Liver (tissue), 9 donors: ENCODE data around the gene HOPX. TPM values are rescaled to one million over a fixed set of nuclear protein-coding genes. Genes with fewer than 3 reads are reported as not detected.

Experiments
- DNase-seq: peaks from one replicate; pipeline ENCODE4 v3.0.0-alpha.2; 2017; ENCODE audit warnings: low spot score
- H3K27ac ChIP-seq, 2 donors: one replicate each; pipeline ENCODE4 v1.7.0; 2013; ENCODE audit warnings: inconsistent platforms in 2 of 2, low read length in 2 of 2, control low read depth in 1 of 2, low read depth in 1 of 2, mild to moderate bottlenecking in 1 of 2
- H3K27me3 ChIP-seq, 4 donors: one replicate each; pipeline versions ENCODE4 v1.6.1 to v1.7.0; 2013; ENCODE audit warnings: low read length in 3 of 4, inconsistent platforms in 1 of 4, mild to moderate bottlenecking in 1 of 4, moderate library complexity in 1 of 4; ENCODE audit not compliant: control insufficient read depth in 4 of 4, insufficient read depth in 4 of 4
- H3K36me3 ChIP-seq, 4 donors: one replicate each; pipeline versions ENCODE4 v1.6.1 to v1.7.0; 2013; ENCODE audit warnings: low read length in 3 of 4, mild to moderate bottlenecking in 3 of 4, low read depth in 1 of 4, moderate library complexity in 1 of 4; ENCODE audit not compliant: control insufficient read depth in 4 of 4, insufficient read depth in 3 of 4
- H3K4me1 ChIP-seq, 4 donors: one replicate each; pipeline versions ENCODE4 v1.6.1 to v1.7.0; 2013; ENCODE audit warnings: low read length in 3 of 4, mild to moderate bottlenecking in 3 of 4, moderate library complexity in 1 of 4; ENCODE audit not compliant: control insufficient read depth in 4 of 4, insufficient read depth in 4 of 4
- H3K4me3 ChIP-seq, 3 donors: one replicate each; pipeline versions ENCODE4 v1.6.1 to v1.7.0; 2013; ENCODE audit warnings: low read length in 3 of 3, control low read depth in 1 of 3, low read depth in 1 of 3, mild to moderate bottlenecking in 1 of 3
- H3K9ac ChIP-seq, 2 donors: one replicate each; pipeline ENCODE4 v1.7.0; 2013; ENCODE audit warnings: low read length in 2 of 2, mild to moderate bottlenecking in 2 of 2, moderate library complexity in 2 of 2, control low read depth in 1 of 2, low read depth in 1 of 2
- H3K9me3 ChIP-seq, 4 donors: one replicate each; pipeline versions ENCODE4 v1.6.1 to v1.7.0; 2013; ENCODE audit warnings: low read length in 3 of 4; ENCODE audit not compliant: control insufficient read depth in 4 of 4
- CTCF ChIP-seq: fragments of 150-350 bp; IDR thresholded peaks from 2 replicates; pipeline ENCODE4 v1.5.1; 2017; ENCODE audit warnings: improper control_type of control experiment, low read depth, low read length; ENCODE audit not compliant: missing input control
- FOXA1 ChIP-seq: IDR thresholded peaks from 2 replicates; pipeline ENCODE4 v1.6.1; 2016; ENCODE audit warnings: antibody characterized with exemption
- FOXA2 ChIP-seq: IDR thresholded peaks from 2 replicates; pipeline ENCODE4 v1.6.1; 2016; ENCODE audit warnings: antibody characterized with exemption
- GABPA ChIP-seq, 2 donors: IDR thresholded peaks in 1 of 2; conservative IDR thresholded peaks in 1 of 2; 2 replicates each; pipeline ENCODE4 v1.6.1; 2016; ENCODE audit warnings: antibody characterized with exemption in 2 of 2, mild to moderate bottlenecking in 1 of 2, moderate library complexity in 1 of 2
- HNF4A ChIP-seq, 2 donors: conservative IDR thresholded peaks; 2 replicates each; pipeline ENCODE4 v1.6.1; 2016; ENCODE audit warnings: antibody characterized with exemption in 2 of 2, mild to moderate bottlenecking in 2 of 2
- HNF4G ChIP-seq: IDR thresholded peaks from 2 replicates; pipeline ENCODE4 v1.6.1; 2016; ENCODE audit warnings: antibody characterized with exemption
- MAX ChIP-seq: IDR thresholded peaks from 2 replicates; pipeline ENCODE4 v1.6.1; 2016; ENCODE audit warnings: antibody characterized with exemption
- RAD21 ChIP-seq, 2 donors: IDR thresholded peaks; 2 replicates each; pipeline ENCODE4 v1.6.1; 2016; ENCODE audit warnings: antibody characterized with exemption in 2 of 2, mild to moderate bottlenecking in 2 of 2
- REST ChIP-seq: IDR thresholded peaks from 2 replicates; pipeline ENCODE4 v1.6.1; 2016; ENCODE audit warnings: antibody characterized with exemption, mild to moderate bottlenecking
- SP1 ChIP-seq: IDR thresholded peaks from 2 replicates; pipeline ENCODE4 v1.6.1; 2018; ENCODE audit warnings: antibody characterized with exemption, mild to moderate bottlenecking
- TAF1 ChIP-seq: conservative IDR thresholded peaks from 2 replicates; pipeline ENCODE4 v1.6.1; 2016; ENCODE audit warnings: antibody characterized with exemption, mild to moderate bottlenecking
- YY1 ChIP-seq: IDR thresholded peaks from 2 replicates; pipeline ENCODE4 v1.6.1; 2016; ENCODE audit warnings: antibody characterized with exemption, mild to moderate bottlenecking
- ZBTB33 ChIP-seq: IDR thresholded peaks from 2 replicates; pipeline ENCODE4 v1.6.1; 2016; ENCODE audit warnings: antibody characterized with exemption
- WGBS: extraction: QIAGEN DNeasy Blood & Tissue Kit; methylation state at CpG from one replicate; pipeline ENCODE4 v1.1.7; 2013; 5-methylcytosine and 5-hydroxymethylcytosine counted together
- polyA plus RNA-seq, 2 donors: library from polyadenylated mRNA; stranded (reverse) in 1 of 2; unstranded in 1 of 2; fragments of 200-250 nt in 1 of 2; fragments of >200 nt in 1 of 2; fragmentation: Nextera tagmentation in 1 of 2; extraction: Ambion mirVana in 1 of 2; gene quantifications; one replicate each; pipeline versions ENCODE4 v1.2.1 to v1.2.3, GENCODE V29; 2013 to 2015
- total RNA-seq, 2 donors: library from RNA; depleted of rRNA; stranded (reverse); fragments of >200 nt; gene quantifications; one replicate each; pipeline ENCODE4 v1.2.3, GENCODE V29; 2014
- donor health status: healthy.
- donor health status: healthy.
- donor health status: healthy.
- donor health status: healthy.
- donor health status: healthy.

The HOPX gene
- total and polyA plus RNA-seq, 4 donors: 0.40 to 2.4 (median 0.63) TPM

- no peak for TF ChIP-seq CTCF
- TF ChIP-seq HNF4A (conservative IDR thresholded peaks at IDR 0.05): no peak
- no peak for TF ChIP-seq RAD21 (IDR thresholded peaks at IDR 0.05)
- no peak for TF ChIP-seq MAX
- no peak for DNase-seq
- Histone ChIP-seq H3K36me3 (no peaks in the 10 kb centered on the region), H3K9me3 (peaks cover 0 to 2% (median 0%) of the 10 kb centered on the region in 4 donors), H3K4me3 (no peak overlapping the region), H3K4me1 (no peaks in the 10 kb centered on the region), H3K27me3 (peaks cover 0 to 3% (median 0%) of the 10 kb centered on the region in 4 donors), H3K9ac (no peak overlapping the region), H3K27ac (no peak overlapping the region)
- WGBS: 92% methylated on average over 6 of the region's 6 CpGs
These were observed 24.2 kb upstream of the HOPX start for GRCh38 chr4:56705334-56705733.

DNA sequence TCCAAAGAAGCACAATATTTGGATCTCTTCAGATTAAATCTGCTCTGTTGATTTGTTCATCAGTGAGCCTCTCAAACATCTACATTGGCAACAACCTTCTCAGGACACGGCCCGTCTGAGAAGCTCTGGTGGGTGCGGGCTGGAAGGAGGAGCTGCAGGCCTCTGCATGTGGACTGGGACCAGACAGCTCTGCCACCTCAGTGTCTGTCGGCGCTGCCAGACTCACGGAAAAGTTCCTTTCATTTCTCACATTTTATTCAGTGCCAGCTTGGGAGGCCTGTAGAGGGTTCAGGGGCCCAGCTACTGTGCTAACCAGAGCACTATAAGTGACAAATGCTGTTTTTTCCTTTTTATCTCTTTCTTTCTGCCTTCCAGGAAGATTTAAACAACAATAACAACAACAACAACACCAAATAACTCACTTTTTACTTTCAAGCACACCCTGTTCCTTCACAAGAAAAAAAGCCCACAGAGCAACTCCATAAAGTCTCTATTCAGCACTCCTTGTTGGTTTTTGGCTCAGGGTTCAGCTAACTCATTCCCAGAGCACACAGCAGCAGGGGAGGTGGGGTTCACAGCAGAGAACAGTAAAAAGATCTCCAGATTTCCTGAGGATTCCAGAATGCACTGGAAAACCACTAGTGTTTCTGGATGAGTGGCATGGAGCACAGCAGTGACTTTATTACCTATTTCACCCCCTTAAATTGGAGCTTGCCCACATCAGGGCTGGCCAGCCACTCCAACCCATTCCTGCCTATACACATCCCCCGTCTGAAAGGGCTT is 23.2 kb upstream of the HOPX start:
- TF ChIP-seq RAD21 (IDR thresholded peaks at IDR 0.05): no peak
- no peak for TF ChIP-seq HNF4A (conservative IDR thresholded peaks at IDR 0.05)
- no peak for TF ChIP-seq SP1
- no peak for TF ChIP-seq ZBTB33
- TF ChIP-seq HNF4G: no peak
- no peak for TF ChIP-seq YY1
- no peak for TF ChIP-seq TAF1
- TF ChIP-seq GABPA (IDR thresholded peaks at IDR 0.05 in 1 of 2, conservative IDR thresholded peaks at IDR 0.05 in 1 of 2): no peak
- TF ChIP-seq MAX: no peak
- TF ChIP-seq REST: no peak
- no peak for TF ChIP-seq FOXA1
- TF ChIP-seq CTCF: no peak
- no peak for TF ChIP-seq FOXA2
- Histone ChIP-seq H3K4me1 (no peaks in the 10 kb centered on the region), H3K4me3 (no peak overlapping the region), H3K36me3 (no peaks in the 10 kb centered on the region), H3K27ac (no peak overlapping the region), H3K27me3 (peaks cover 0 to 3% (median 0%) of the 10 kb centered on the region in 4 donors), H3K9ac (no peak overlapping the region), H3K9me3 (peaks cover 0 to 2% (median 0%) of the 10 kb centered on the region in 4 donors)
- 66% methylated on average over 7 of the region's 7 CpGs for WGBS
- no peak for DNase-seq
